ENCODE measurements around the gene DCBLD2. TPM values are rescaled to one million over a fixed set of nuclear protein-coding genes. Genes with fewer than 3 reads are reported as not detected.

DCBLD2 gene
- total and polyA plus RNA-seq, 2 of the 13 experiments (the other 11 are each of a cell fraction or from before 2014, with no cell fraction given) = 43.8 to 56.9 TPM

DNA sequence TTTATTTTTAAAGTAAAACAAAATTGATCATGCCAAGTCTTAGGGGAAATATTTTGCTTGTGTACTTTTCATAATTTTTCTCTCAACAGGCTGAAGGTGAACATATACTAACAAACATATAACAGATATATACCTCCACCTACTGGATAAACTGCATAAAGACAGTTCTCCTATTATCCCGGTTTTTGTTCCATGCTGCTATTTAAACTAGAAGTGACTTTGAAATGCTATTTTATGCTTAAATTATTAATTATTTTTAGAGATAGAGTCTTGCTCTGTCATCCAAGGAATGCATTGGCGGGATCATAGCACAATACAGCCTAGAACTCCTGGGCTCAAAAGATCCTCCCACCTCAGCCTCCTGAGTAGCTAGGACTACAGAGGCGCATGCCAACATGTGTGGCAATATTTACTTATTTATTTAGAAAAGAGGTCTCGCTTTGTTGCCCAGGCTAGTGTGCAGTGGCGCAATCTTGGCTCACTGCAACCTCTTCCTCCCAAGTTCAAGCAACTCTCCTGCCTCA is 88.6 kb downstream of the DCBLD2 start (continued):
- TF ChIP-seq, protein P1, sequence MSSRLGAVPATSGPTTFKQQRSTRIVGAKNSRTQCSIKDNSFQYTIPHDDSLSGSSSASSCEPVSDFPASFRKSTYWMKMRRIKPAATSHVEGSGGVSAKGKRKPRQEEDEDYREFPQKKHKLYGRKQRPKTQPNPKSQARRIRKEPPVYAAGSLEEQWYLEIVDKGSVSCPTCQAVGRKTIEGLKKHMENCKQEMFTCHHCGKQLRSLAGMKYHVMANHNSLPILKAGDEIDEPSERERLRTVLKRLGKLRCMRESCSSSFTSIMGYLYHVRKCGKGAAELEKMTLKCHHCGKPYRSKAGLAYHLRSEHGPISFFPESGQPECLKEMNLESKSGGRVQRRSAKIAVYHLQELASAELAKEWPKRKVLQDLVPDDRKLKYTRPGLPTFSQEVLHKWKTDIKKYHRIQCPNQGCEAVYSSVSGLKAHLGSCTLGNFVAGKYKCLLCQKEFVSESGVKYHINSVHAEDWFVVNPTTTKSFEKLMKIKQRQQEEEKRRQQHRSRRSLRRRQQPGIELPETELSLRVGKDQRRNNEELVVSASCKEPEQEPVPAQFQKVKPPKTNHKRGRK (CRISPR knock-in tag; IDR thresholded peaks at IDR 0.05) = no peak
- TF ChIP-seq GFI1 (CRISPR knock-in tag; IDR thresholded peaks at IDR 0.05; ENCODE audit: borderline replicate concordance) (0 out of 2 replicates have a peak, but pooled peaks have one; percentile 29), DPF2 (CRISPR knock-in tag; IDR thresholded peaks at IDR 0.05; ENCODE audit: borderline replicate concordance, low read depth) (0 out of 2 replicates have a peak, but pooled peaks have one; percentile 35), ZBTB7B (CRISPR knock-in tag; IDR thresholded peaks at IDR 0.05) (no peak), ZNF331 (CRISPR knock-in tag; IDR thresholded peaks at IDR 0.05) (peak; percentile 48; the same call in 1 of the 2 replicates), SP5 (CRISPR knock-in tag; IDR thresholded peaks at IDR 0.05; ENCODE audit: borderline replicate concordance, low read depth) (peak; percentile 43; the same call in 1 of the 2 replicates), CBFB (CRISPR knock-in tag; IDR thresholded peaks at IDR 0.05) (no peak), FOXK1 (CRISPR knock-in tag; IDR thresholded peaks at IDR 0.05; ENCODE audit: borderline replicate concordance, low read depth) (peak; percentile 67; the same call in 1 of the 2 replicates), SOX6 (IDR thresholded peaks at IDR 0.05) (no peak), SOX6 (CRISPR knock-in tag; IDR thresholded peaks at IDR 0.05) (peak; percentile 90), SOX5 (CRISPR knock-in tag; IDR thresholded peaks at IDR 0.05; ENCODE audit: borderline replicate concordance) (peak; percentile 85), KDM5A (IDR thresholded peaks at IDR 0.05; ENCODE audit: borderline replicate concordance, low read length) (peak; percentile 76), ZNF3 (CRISPR knock-in tag; IDR thresholded peaks at IDR 0.05) (0 out of 2 replicates have a peak, but pooled peaks have one; percentile 46), SAP130 (CRISPR knock-in tag; IDR thresholded peaks at IDR 0.05; ENCODE audit: low read depth) (peak; percentile 46), ZNF34 (CRISPR knock-in tag; IDR thresholded peaks at IDR 0.05; ENCODE audit: borderline replicate concordance) (no peak), ISX (CRISPR knock-in tag; conservative IDR thresholded peaks at IDR 0.05) (no peak), NBN (conservative IDR thresholded peaks at IDR 0.05) (no peak), ZNF614 (CRISPR knock-in tag; IDR thresholded peaks at IDR 0.05; ENCODE audit: borderline replicate concordance) (peak; percentile 46; the same call in 1 of the 2 replicates), DNMT3B (CRISPR knock-in tag; conservative IDR thresholded peaks at IDR 0.05) (no peak), SALL1 (CRISPR knock-in tag; IDR thresholded peaks at IDR 0.05) (peak; percentile 85), TBX2 (CRISPR knock-in tag; IDR thresholded peaks at IDR 0.05; ENCODE audit: borderline replicate concordance) (peak; percentile 40; the same call in 1 of the 2 replicates)
- TF ChIP-seq, protein P2, sequence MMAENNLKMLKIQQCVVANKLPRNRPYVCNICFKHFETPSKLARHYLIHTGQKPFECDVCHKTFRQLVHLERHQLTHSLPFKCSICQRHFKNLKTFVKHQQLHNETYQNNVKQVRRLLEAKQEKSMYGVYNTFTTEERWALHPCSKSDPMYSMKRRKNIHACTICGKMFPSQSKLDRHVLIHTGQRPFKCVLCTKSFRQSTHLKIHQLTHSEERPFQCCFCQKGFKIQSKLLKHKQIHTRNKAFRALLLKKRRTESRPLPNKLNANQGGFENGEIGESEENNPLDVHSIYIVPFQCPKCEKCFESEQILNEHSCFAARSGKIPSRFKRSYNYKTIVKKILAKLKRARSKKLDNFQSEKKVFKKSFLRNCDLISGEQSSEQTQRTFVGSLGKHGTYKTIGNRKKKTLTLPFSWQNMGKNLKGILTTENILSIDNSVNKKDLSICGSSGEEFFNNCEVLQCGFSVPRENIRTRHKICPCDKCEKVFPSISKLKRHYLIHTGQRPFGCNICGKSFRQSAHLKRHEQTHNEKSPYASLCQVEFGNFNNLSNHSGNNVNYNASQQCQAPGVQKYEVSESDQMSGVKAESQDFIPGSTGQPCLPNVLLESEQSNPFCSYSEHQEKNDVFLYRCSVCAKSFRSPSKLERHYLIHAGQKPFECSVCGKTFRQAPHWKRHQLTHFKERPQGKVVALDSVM (CRISPR knock-in tag; IDR thresholded peaks at IDR 0.05) = peak; percentile 97
- TF ChIP-seq, protein P3, sequence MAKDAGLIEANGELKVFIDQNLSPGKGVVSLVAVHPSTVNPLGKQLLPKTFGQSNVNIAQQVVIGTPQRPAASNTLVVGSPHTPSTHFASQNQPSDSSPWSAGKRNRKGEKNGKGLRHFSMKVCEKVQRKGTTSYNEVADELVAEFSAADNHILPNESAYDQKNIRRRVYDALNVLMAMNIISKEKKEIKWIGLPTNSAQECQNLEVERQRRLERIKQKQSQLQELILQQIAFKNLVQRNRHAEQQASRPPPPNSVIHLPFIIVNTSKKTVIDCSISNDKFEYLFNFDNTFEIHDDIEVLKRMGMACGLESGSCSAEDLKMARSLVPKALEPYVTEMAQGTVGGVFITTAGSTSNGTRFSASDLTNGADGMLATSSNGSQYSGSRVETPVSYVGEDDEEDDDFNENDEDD (CRISPR knock-in tag; IDR thresholded peaks at IDR 0.05; ENCODE audit: borderline replicate concordance) = no peak
- TF ChIP-seq, protein P4, sequence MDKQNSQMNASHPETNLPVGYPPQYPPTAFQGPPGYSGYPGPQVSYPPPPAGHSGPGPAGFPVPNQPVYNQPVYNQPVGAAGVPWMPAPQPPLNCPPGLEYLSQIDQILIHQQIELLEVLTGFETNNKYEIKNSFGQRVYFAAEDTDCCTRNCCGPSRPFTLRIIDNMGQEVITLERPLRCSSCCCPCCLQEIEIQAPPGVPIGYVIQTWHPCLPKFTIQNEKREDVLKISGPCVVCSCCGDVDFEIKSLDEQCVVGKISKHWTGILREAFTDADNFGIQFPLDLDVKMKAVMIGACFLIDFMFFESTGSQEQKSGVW (CRISPR knock-in tag; IDR thresholded peaks at IDR 0.05; ENCODE audit: borderline replicate concordance) = no peak

Measured in HepG2 (cell line).